IMR-90 (cell line): Measurements from ENCODE around the gene JAKMIP3. TPM values are rescaled to one million over a fixed set of nuclear protein-coding genes. Genes with fewer than 3 reads are reported as not detected.

Experiments used
- ATAC-seq: fragments of 200-7000 bp; cut with Tn5 transposase; 2 replicates; pipeline ENCODE4 v1.9.1; 2020; ENCODE audit warnings: low read depth, mild to moderate bottlenecking, moderate library complexity
- BruUV-seq: library from RNA; stranded (reverse); fragments of 400-500 nt; replicated peaks from 2 replicates; lab custom pipeline; 2021; lab: Mats Ljungman, UMichigan
- CTCF ChIA-PET: fragments of 300-600 bp; formaldehyde crosslinking; extraction: SDS; loops from one replicate; lab custom pipeline; 2021; ENCODE audit warnings: antibody characterized with exemption; lab: Yijun Ruan, JAX
- POLR2A ChIA-PET: fragments of 300-600 bp; sonication (Branson Sonifier 250); formaldehyde crosslinking; loops from one replicate; lab custom pipeline; 2022; ENCODE audit warnings: antibody characterized with exemption; ENCODE audit not compliant: unreplicated experiment; lab: Charles Lee
- DNase-seq: peaks from one replicate; pipeline ENCODE4 v3.0.0; 2013
- H2AFZ ChIP-seq: replicated peaks from 2 replicates; pipeline ENCODE3; 2013; ENCODE audit warnings: low read length, mild to moderate bottlenecking; ENCODE audit not compliant: poor library complexity
- H2AK5ac ChIP-seq: 2 replicates; pipeline ENCODE4 v1.6.1; 2013; ENCODE audit warnings: low read depth, low read length, inconsistent platforms
- H2AK9ac ChIP-seq: replicated peaks from 2 replicates; pipeline ENCODE3; 2013; ENCODE audit warnings: mild to moderate bottlenecking, low read depth, low read length, moderate library complexity; ENCODE audit not compliant: poor library complexity
- H2BK120ac ChIP-seq: 2 replicates; pipeline ENCODE4 v1.6.1; 2013; ENCODE audit warnings: low read depth, low read length, inconsistent platforms
- H2BK15ac ChIP-seq: 3 replicates; pipeline ENCODE4 v1.6.1; 2013; ENCODE audit warnings: low read depth, low read length, inconsistent platforms
- H2BK20ac ChIP-seq: 2 replicates; pipeline ENCODE4 v1.6.1; 2013; ENCODE audit warnings: low read depth, mild to moderate bottlenecking, inconsistent platforms, low read length, moderate library complexity
- H2BK5ac ChIP-seq: 2 replicates; pipeline ENCODE4 v1.6.1; 2013; ENCODE audit warnings: mild to moderate bottlenecking, low read depth, low read length, inconsistent platforms; ENCODE audit not compliant: poor library complexity, severe bottlenecking
- H3K14ac ChIP-seq: replicated peaks from 2 replicates; pipeline ENCODE4 v1.6.1; 2013; ENCODE audit warnings: low read depth, low read length, inconsistent platforms
- H3K18ac ChIP-seq: 2 replicates; pipeline ENCODE4 v1.6.1; 2013; ENCODE audit warnings: low read depth, low read length, control low read depth
- H3K23ac ChIP-seq: 2 replicates; pipeline ENCODE4 v1.6.1; 2013; ENCODE audit warnings: low read depth, low read length, inconsistent platforms
- H3K27ac ChIP-seq: 2 replicates; pipeline ENCODE4 v1.5.1; 2013; ENCODE audit warnings: mild to moderate bottlenecking, control low read depth, low read length; ENCODE audit not compliant: insufficient read depth
- H3K27me3 ChIP-seq: 2 replicates; pipeline ENCODE4 v1.6.1; 2013; ENCODE audit warnings: low read length; ENCODE audit not compliant: control insufficient read depth, insufficient read depth
- H3K36me3 ChIP-seq: 2 replicates; pipeline ENCODE4 v1.6.1; 2013; ENCODE audit warnings: low read length, mixed read lengths; ENCODE audit not compliant: control insufficient read depth, insufficient read depth
- H3K4ac ChIP-seq: 2 replicates; pipeline ENCODE4 v1.6.1; 2013; ENCODE audit warnings: low read depth, low read length, inconsistent platforms
- H3K4me1 ChIP-seq: 2 replicates; pipeline ENCODE4 v1.6.1; 2013; ENCODE audit warnings: low read length, mixed read lengths; ENCODE audit not compliant: control insufficient read depth, insufficient read depth
- H3K4me2 ChIP-seq: 2 replicates; pipeline ENCODE4 v1.6.1; 2013; ENCODE audit warnings: low read depth, mild to moderate bottlenecking, control low read depth, low read length, moderate library complexity
- H3K4me3 ChIP-seq: 2 replicates; pipeline ENCODE4 v1.5.1; 2013; ENCODE audit warnings: low read depth, mild to moderate bottlenecking, control low read depth, low read length, moderate library complexity; ENCODE audit not compliant: insufficient read depth
- H3K56ac ChIP-seq: 2 replicates; pipeline ENCODE4 v1.6.1; 2013; ENCODE audit warnings: low read length, inconsistent platforms; ENCODE audit not compliant: insufficient read depth; ENCODE audit errors: extremely low read depth
- H3K79me1 ChIP-seq, 2 experiments: 2 replicates each; pipeline ENCODE4 v1.6.1; 2013; ENCODE audit warnings: low read length in 2 of 2, inconsistent platforms in 1 of 2, low read depth in 1 of 2
- H3K9ac ChIP-seq: 2 replicates; pipeline ENCODE4 v1.6.1; 2013; ENCODE audit warnings: low read depth, low read length, control low read depth
- H3K9me1 ChIP-seq: 2 replicates; pipeline ENCODE4 v1.6.1; 2013; ENCODE audit warnings: low read length, inconsistent platforms; ENCODE audit not compliant: insufficient read depth
- H3K9me3 ChIP-seq: 2 replicates; pipeline ENCODE4 v1.6.1; 2013; ENCODE audit warnings: low read length; ENCODE audit not compliant: control insufficient read depth, insufficient read depth
- H4K20me1 ChIP-seq: 2 replicates; pipeline ENCODE4 v1.6.1; 2013; ENCODE audit warnings: low read length, inconsistent platforms; ENCODE audit not compliant: insufficient read depth
- H4K5ac ChIP-seq: 2 replicates; pipeline ENCODE4 v1.6.1; 2013; ENCODE audit warnings: mild to moderate bottlenecking, low read depth, low read length, control low read depth
- H4K8ac ChIP-seq, 2 experiments: 2 replicates each; pipeline ENCODE4 v1.6.1; 2013; ENCODE audit warnings: low read depth in 2 of 2, low read length in 2 of 2, control low read depth in 1 of 2, inconsistent platforms in 1 of 2
- H4K91ac ChIP-seq: 2 replicates; pipeline ENCODE4 v1.6.1; 2013; ENCODE audit warnings: low read depth, low read length, inconsistent platforms; ENCODE audit not compliant: insufficient read depth
- BHLHE40 ChIP-seq: fragments of 150-350 bp; IDR thresholded peaks from 2 replicates; pipeline ENCODE4 v1.6.1; 2016; ENCODE audit warnings: mild to moderate bottlenecking, low read depth, low read length
- CHD1 ChIP-seq: IDR thresholded peaks from 2 replicates; pipeline ENCODE4 v1.6.1; 2012; ENCODE audit warnings: low read depth, low read length, improper control_type of control experiment
- ELK1 ChIP-seq: fragments of 150-350 bp; IDR thresholded peaks from 2 replicates; pipeline ENCODE4 v1.6.1; 2016; ENCODE audit warnings: low read depth, mild to moderate bottlenecking, low read length, moderate library complexity, borderline replicate concordance
- RFX5 ChIP-seq: IDR thresholded peaks from 2 replicates; pipeline ENCODE4 v1.8.0; 2012; ENCODE audit warnings: low read depth, mild to moderate bottlenecking, low read length, moderate library complexity
- WGBS, 2 experiments: methylation state at CpG; one replicate each; pipeline versions ENCODE4 v1.1.5 to v1.1.7; 2013; ENCODE audit warnings: missing lambda C conversion rate in 2 of 2; ENCODE audit not compliant: insufficient read length in 1 of 2; ENCODE audit errors: extremely low coverage in 2 of 2; 5-methylcytosine and 5-hydroxymethylcytosine counted together
- dilution Hi-C: fragments of 300-500 bp; cut with HindIII; formaldehyde crosslinking; loops from one replicate; pipeline ENCODE4 v1.14.3; 2018; ENCODE audit warnings: low sequenced_read_pairs; ENCODE audit not compliant: unreplicated experiment
- in situ Hi-C: fragments of 300-500 bp; cut with MboI; formaldehyde crosslinking; loops from 3 replicates; pipeline ENCODE4 v1.14.3; 2019; ENCODE audit warnings: low sequenced_read_pairs, inconsistent platforms, mixed read lengths
- intact Hi-C: fragments of 100-400 bp; cut with micrococcal nuclease; formaldehyde crosslinking; loops from 2 replicates; pipeline ENCODE4 v1.10.0; 2022
- polyA plus RNA-seq, 3 experiments: library from polyadenylated mRNA; depleted of rRNA; stranded (reverse); fragments of >200 nt; gene quantifications; 2 replicates each; pipeline ENCODE4 v1.2.3, GENCODE V29; 2012; ENCODE audit warnings: low replicate concordance in 1 of 3
- total RNA-seq: library from RNA; depleted of rRNA; stranded (reverse); fragments of >200 nt; gene quantifications from 2 replicates; pipeline ENCODE4 v1.2.3, GENCODE V29; 2012

JAKMIP3 gene
- total and polyA plus RNA-seq, 2 of the 4 experiments (the other 2 are of a cell fraction), result under 0.01 to 0.22 TPM

GRCh38 chr10:132098539-132099388 lies 33.0 kb downstream of the JAKMIP3 start:
- POLR2A ChIA-PET, result no interaction called here
- Histone ChIP-seq H3K9me3 (0 out of 2 replicates have a peak, but pooled peaks cover 2% of the 10 kb centered on the region), H4K20me1 (no peaks in the 10 kb centered on the region), H3K36me3 (no peaks in the 10 kb centered on the region), H2BK5ac (no peak overlapping the region), H3K14ac (no peak overlapping the region), H3K4me1 (no peaks in the 10 kb centered on the region), H4K5ac (no peak overlapping the region), H3K4me3 (no peak overlapping the region), H3K23ac (no peak overlapping the region), H3K4ac (no peak overlapping the region), H2BK120ac (no peak overlapping the region), H3K56ac (no peak overlapping the region), H2AFZ (no peak overlapping the region), H3K9me1 (no peaks in the 10 kb centered on the region), H2BK15ac (no peak overlapping the region), H3K27me3 (peaks cover 4% of the 10 kb centered on the region), H3K4me2 (no peak overlapping the region), H3K9ac (no peak overlapping the region), H3K79me1 (no peaks in the 10 kb centered on the region), H2AK9ac (no peak overlapping the region), H3K27ac (no peak overlapping the region), H4K91ac (no peak overlapping the region), H2BK20ac (no peak overlapping the region), H3K18ac (no peak overlapping the region), H4K8ac (no peak overlapping the region), H2AK5ac (no peak overlapping the region)
- intact Hi-C loops (no loop called here), in situ Hi-C loops (no loop called here), dilution Hi-C loops (no loop called here)
- CTCF ChIA-PET, result no interaction called here
- no TSS peak for BruUV-seq
- no peak for TF ChIP-seq BHLHE40
- no peak for TF ChIP-seq RFX5
- TF ChIP-seq CHD1, result no peak
- TF ChIP-seq ELK1, result no peak
- ATAC-seq (no peak), DNase-seq (no peak)
- 72% methylated on average over 8 of the region's 24 CpGs; no CpG with 5 or more reads in 1 of the 2 experiments for WGBS, 2 experiments
